GM04504 (cell line): ENCODE data around the gene DPH3.

ENCODE experiments used
- DNase-seq: peaks from one replicate; pipeline ENCODE4 v3.0.0-alpha.2; 2012; ENCODE audit warnings: low read depth

The DPH3 gene

GRCh38 chr3:16255326-16255725, 9.4 kb downstream of the DPH3 start:
- DNase-seq = no peak

- DNase-seq = no peak
Measured at GRCh38 chr3:16254916-16255315, 9.8 kb downstream of the DPH3 start.

GRCh38 chr3:16253601-16254000, 11.1 kb downstream of the DPH3 start:
- no peak for DNase-seq

GRCh38 chr3:16252988-16253387, 11.8 kb downstream of the DPH3 start:
- no peak for DNase-seq

GRCh38 chr3:16252243-16252978, 12.3 kb downstream of the DPH3 start:
- DNase-seq = no peak

GRCh38 chr3:16251316-16252085, 13.2 kb downstream of the DPH3 start:
- DNase-seq = no peak

GRCh38 chr3:16249886-16250285, 14.9 kb downstream of the DPH3 start:
- no peak for DNase-seq

- DNase-seq = no peak
Measured at GRCh38 chr3:16249336-16249735, 15.4 kb downstream of the DPH3 start.

- DNase-seq = no peak
Measured at GRCh38 chr3:16248556-16248955, 16.2 kb downstream of the DPH3 start.

- DNase-seq = peak; percentile 56
Measured at GRCh38 chr3:16247282-16248061, 17.3 kb downstream of the DPH3 start.

GRCh38 chr3:16245609-16246008, 19.1 kb downstream of the DPH3 start:
- DNase-seq = no peak

GRCh38 chr3:16243706-16244490, 20.8 kb downstream of the DPH3 start:
- DNase-seq = no peak

GRCh38 chr3:16242177-16242576, 22.6 kb downstream of the DPH3 start:
- no peak for DNase-seq

- no peak for DNase-seq
Measured at GRCh38 chr3:16241225-16241624, 23.5 kb downstream of the DPH3 start.

- peak; percentile 56 for DNase-seq
Measured at GRCh38 chr3:16240229-16241023, 24.3 kb downstream of the DPH3 start.

- no peak for DNase-seq
Measured at GRCh38 chr3:16239780-16240179, 25.0 kb downstream of the DPH3 start.

GRCh38 chr3:16239086-16239770, 25.5 kb downstream of the DPH3 start:
- DNase-seq = no peak

- no peak for DNase-seq
Measured at GRCh38 chr3:16236856-16237393, 27.8 kb downstream of the DPH3 start.

- no peak for DNase-seq
Measured at GRCh38 chr3:16236030-16236639, 28.6 kb downstream of the DPH3 start.

GRCh38 chr3:16234281-16234680, 30.5 kb downstream of the DPH3 start:
- no peak for DNase-seq
